OCI-LY3 (cell line): ENCODE measurements around the gene KITLG.

ENCODE experiments used
- H2AFZ ChIP-seq: fragments of 200-600, 300-600 bp; shearing (Covaris generic); 2 replicates; pipeline ENCODE4 v1.6.0; 2014; ENCODE audit warnings: antibody characterized with exemption, low read depth, low read length
- H3K27ac ChIP-seq: fragments of 200-600, 300-600 bp; sonication (generic); 2 replicates; pipeline ENCODE4 v1.5.1; 2014; ENCODE audit warnings: mild to moderate bottlenecking, low read length, moderate library complexity, mixed read lengths
- H3K27me3 ChIP-seq: fragments of 200-600, 300-600 bp; sonication (generic); 2 replicates; pipeline ENCODE4 v1.6.1; 2014; ENCODE audit warnings: low read depth, low read length, mixed read lengths
- H3K36me3 ChIP-seq: fragments of 200-600, 300-600 bp; sonication (generic); replicated peaks from 2 replicates; pipeline ENCODE3; 2014; ENCODE audit warnings: low read depth, low read length, mixed read lengths
- H3K4me1 ChIP-seq: fragments of 300-600, 200-600 bp; sonication (generic); 2 replicates; pipeline ENCODE4 v1.6.1; 2014; ENCODE audit warnings: low read length, mixed read lengths
- H3K4me2 ChIP-seq: fragments of 200-600, 300-600 bp; sonication (generic); 2 replicates; pipeline ENCODE4 v1.6.1; 2014; ENCODE audit warnings: low read length, mixed read lengths
- H3K4me3 ChIP-seq: fragments of 300-600, 200-600 bp; sonication (generic); 2 replicates; pipeline ENCODE4 v1.5.1; 2014; ENCODE audit warnings: antibody characterized with exemption, mild to moderate bottlenecking, low read length, moderate library complexity
- H3K79me2 ChIP-seq: fragments of 300-600, 200-600 bp; shearing (Covaris generic); 2 replicates; pipeline ENCODE4 v1.6.1; 2014; ENCODE audit warnings: mild to moderate bottlenecking, low read length, mixed read lengths
- H3K9ac ChIP-seq: fragments of 300-600, 200-600 bp; shearing (Covaris generic); 2 replicates; pipeline ENCODE4 v1.6.0; 2014; ENCODE audit warnings: mild to moderate bottlenecking, low read length, moderate library complexity
- H3K9me3 ChIP-seq: fragments of 200-600, 300-600 bp; shearing (Covaris generic); 2 replicates; pipeline ENCODE4 v1.6.1; 2014; ENCODE audit warnings: low read length, mixed read lengths; ENCODE audit not compliant: insufficient read depth
- H4K20me1 ChIP-seq: fragments of 200-600, 300-600 bp; sonication (generic); 2 replicates; pipeline ENCODE4 v1.6.1; 2016; ENCODE audit warnings: low read length, mixed read lengths; ENCODE audit not compliant: insufficient read depth
- CTCF ChIP-seq: fragments of 200-600, 300-600 bp; sonication (generic); IDR thresholded peaks from 2 replicates; pipeline ENCODE4 v1.5.1; 2014; ENCODE audit warnings: antibody characterized with exemption, low read length, low read depth
- EZH2phosphoT487 ChIP-seq: fragments of 200-600 bp; shearing (Covaris generic); IDR thresholded peaks from 2 replicates; pipeline ENCODE4 v1.6.1; 2018; ENCODE audit warnings: antibody characterized with exemption, mixed run types, low read depth

KITLG gene

GRCh38 chr12:88546853-88547252 lies 33.4 kb downstream of the KITLG start:
- Histone ChIP-seq H3K9ac (no peak overlapping the region), H3K9me3 (no peaks in the 10 kb centered on the region), H4K20me1 (no peaks in the 10 kb centered on the region), H3K36me3 (no peaks in the 10 kb centered on the region), H3K79me2 (no peaks in the 10 kb centered on the region), H3K4me2 (no peak overlapping the region), H2AFZ (no peak overlapping the region), H3K4me3 (no peak overlapping the region), H3K27me3 (no peaks in the 10 kb centered on the region), H3K4me1 (no peaks in the 10 kb centered on the region), H3K27ac (no peak overlapping the region)
- TF ChIP-seq CTCF, result no peak
- no peak for TF ChIP-seq EZH2phosphoT487

- no peaks in the 10 kb centered on the region for H3K79me2 ChIP-seq
These were observed 34.0 kb downstream of the KITLG start for GRCh38 chr12:88546226-88546625.

GRCh38 chr12:88544991-88545980 lies 35.0 kb downstream of the KITLG start:
- H3K4me2 ChIP-seq, result no peak overlapping the region
- H3K36me3 ChIP-seq, result no peaks in the 10 kb centered on the region
- H2AFZ ChIP-seq, result no peak overlapping the region
- no peak overlapping the region for H3K4me3 ChIP-seq
- TF ChIP-seq EZH2phosphoT487, result no peak
- TF ChIP-seq CTCF, result no peak
- no peak overlapping the region for H3K9ac ChIP-seq
- no peaks in the 10 kb centered on the region for H3K79me2 ChIP-seq
- no peaks in the 10 kb centered on the region for H3K9me3 ChIP-seq
- H3K27ac ChIP-seq, result no peak overlapping the region
- H3K4me1 ChIP-seq, result no peaks in the 10 kb centered on the region
- H3K27me3 ChIP-seq, result no peaks in the 10 kb centered on the region
- no peaks in the 10 kb centered on the region for H4K20me1 ChIP-seq

More at GRCh38 chr12:88546226-88546625, 34.0 kb downstream of the KITLG start:
- H3K4me2 ChIP-seq, result no peak overlapping the region
- H4K20me1 ChIP-seq, result no peaks in the 10 kb centered on the region
- no peak overlapping the region for H3K4me3 ChIP-seq
- H3K9ac ChIP-seq, result no peak overlapping the region
- H3K9me3 ChIP-seq, result no peaks in the 10 kb centered on the region
- no peak overlapping the region for H3K27ac ChIP-seq
- H3K27me3 ChIP-seq, result no peaks in the 10 kb centered on the region
- no peak overlapping the region for H2AFZ ChIP-seq
- no peaks in the 10 kb centered on the region for H3K36me3 ChIP-seq
- no peaks in the 10 kb centered on the region for H3K4me1 ChIP-seq
- TF ChIP-seq CTCF (no peak), EZH2phosphoT487 (no peak)

- no peaks in the 10 kb centered on the region for H3K36me3 ChIP-seq
- H3K4me1 ChIP-seq, result no peaks in the 10 kb centered on the region
- no peak overlapping the region for H3K4me2 ChIP-seq
- no peaks in the 10 kb centered on the region for H3K27me3 ChIP-seq
- no peaks in the 10 kb centered on the region for H3K79me2 ChIP-seq
- H3K4me3 ChIP-seq, result no peak overlapping the region
- H4K20me1 ChIP-seq, result no peaks in the 10 kb centered on the region
- no peak overlapping the region for H2AFZ ChIP-seq
- H3K27ac ChIP-seq, result no peak overlapping the region
- no peaks in the 10 kb centered on the region for H3K9me3 ChIP-seq
- TF ChIP-seq EZH2phosphoT487, result no peak
- TF ChIP-seq CTCF, result no peak
- H3K9ac ChIP-seq, result no peak overlapping the region
These were observed 40.4 kb downstream of the KITLG start for GRCh38 chr12:88539893-88540292.
